IPS-20b (cell line): ENCODE results near the gene EPHB1.

Experiments used
- H3K27ac ChIP-seq: one replicate; pipeline ENCODE4 v1.5.1; 2013; ENCODE audit warnings: low read length
- H3K27me3 ChIP-seq: 2 replicates; pipeline ENCODE4 v1.6.1; 2013; ENCODE audit warnings: mild to moderate bottlenecking, low read length, inconsistent platforms; ENCODE audit not compliant: insufficient read depth
- H3K36me3 ChIP-seq: 2 replicates; pipeline ENCODE4 v1.6.1; 2013; ENCODE audit warnings: low read depth, mild to moderate bottlenecking, inconsistent platforms, low read length, moderate library complexity; ENCODE audit not compliant: insufficient read depth
- H3K4me1 ChIP-seq: 2 replicates; pipeline ENCODE4 v1.6.1; 2013; ENCODE audit warnings: mild to moderate bottlenecking, control low read depth, inconsistent platforms, low read length, moderate library complexity; ENCODE audit not compliant: insufficient read depth
- H3K4me3 ChIP-seq: 2 replicates; pipeline ENCODE4 v1.5.1; 2013; ENCODE audit warnings: mild to moderate bottlenecking, low read length, inconsistent platforms
- H3K9ac ChIP-seq: 2 replicates; pipeline ENCODE4 v1.6.1; 2013; ENCODE audit warnings: low read depth, mild to moderate bottlenecking, inconsistent platforms, low read length, moderate library complexity
- H3K9me3 ChIP-seq: 2 replicates; pipeline ENCODE4 v1.6.1; 2013; ENCODE audit warnings: mild to moderate bottlenecking, low read depth, low read length, inconsistent platforms; ENCODE audit not compliant: insufficient read depth

EPHB1 gene

GRCh38 chr3:135163701-135164100 lies 368.6 kb downstream of the EPHB1 start:
- no peak overlapping the region for H3K27ac ChIP-seq
- no peaks in the 10 kb centered on the region for H3K9me3 ChIP-seq
- peaks cover 19% of the 10 kb centered on the region for H3K4me1 ChIP-seq
- no peaks in the 10 kb centered on the region for H3K27me3 ChIP-seq
- no peak overlapping the region for H3K9ac ChIP-seq
- H3K36me3 ChIP-seq = no peaks in the 10 kb centered on the region
- no peak overlapping the region for H3K4me3 ChIP-seq

- no peaks in the 10 kb centered on the region for H3K27me3 ChIP-seq
Measured at GRCh38 chr3:135165260-135165659, 370.2 kb downstream of the EPHB1 start.

GRCh38 chr3:135166266-135166825 lies 371.3 kb downstream of the EPHB1 start:
- Histone ChIP-seq H3K27me3 (no peaks in the 10 kb centered on the region), H3K27ac (no peak overlapping the region), H3K9ac (no peak overlapping the region), H3K4me3 (no peak overlapping the region), H3K9me3 (no peaks in the 10 kb centered on the region), H3K36me3 (no peaks in the 10 kb centered on the region), H3K4me1 (peaks cover 16% of the 10 kb centered on the region; the same call in 1 of the 2 replicates)

More at GRCh38 chr3:135165260-135165659, 370.2 kb downstream of the EPHB1 start:
- H3K9me3 ChIP-seq = no peaks in the 10 kb centered on the region
- H3K27ac ChIP-seq = no peak overlapping the region
- peaks cover 17% of the 10 kb centered on the region; the same call in 1 of the 2 replicates for H3K4me1 ChIP-seq
- H3K9ac ChIP-seq = no peak overlapping the region
- H3K4me3 ChIP-seq = no peak overlapping the region
- H3K36me3 ChIP-seq = no peaks in the 10 kb centered on the region

- Histone ChIP-seq H3K36me3 (no peaks in the 10 kb centered on the region), H3K27me3 (no peaks in the 10 kb centered on the region), H3K4me1 (peaks cover 19% of the 10 kb centered on the region; the same call in 1 of the 2 replicates), H3K9me3 (no peaks in the 10 kb centered on the region), H3K27ac (no peak overlapping the region), H3K4me3 (no peak overlapping the region), H3K9ac (no peak overlapping the region)
Measured at GRCh38 chr3:135168822-135169221, 373.8 kb downstream of the EPHB1 start.

GRCh38 chr3:135169651-135170050 lies 374.6 kb downstream of the EPHB1 start:
- Histone ChIP-seq H3K27ac (no peak overlapping the region), H3K27me3 (no peaks in the 10 kb centered on the region), H3K9me3 (no peaks in the 10 kb centered on the region), H3K9ac (no peak overlapping the region), H3K36me3 (no peaks in the 10 kb centered on the region), H3K4me3 (no peak overlapping the region), H3K4me1 (peaks cover 19% of the 10 kb centered on the region; the same call in 1 of the 2 replicates)

- H3K27me3 ChIP-seq = no peaks in the 10 kb centered on the region
- no peak overlapping the region for H3K27ac ChIP-seq
- peaks cover 19% of the 10 kb centered on the region; the same call in 1 of the 2 replicates for H3K4me1 ChIP-seq
- H3K4me3 ChIP-seq = no peak overlapping the region
- H3K9me3 ChIP-seq = no peaks in the 10 kb centered on the region
- H3K9ac ChIP-seq = no peak overlapping the region
- no peaks in the 10 kb centered on the region for H3K36me3 ChIP-seq
Measured at GRCh38 chr3:135170732-135171131, 375.7 kb downstream of the EPHB1 start.

- no peak overlapping the region for H3K9ac ChIP-seq
- H3K27ac ChIP-seq = no peak overlapping the region
- H3K36me3 ChIP-seq = no peaks in the 10 kb centered on the region
- peaks cover 19% of the 10 kb centered on the region; the same call in 1 of the 2 replicates for H3K4me1 ChIP-seq
- no peak overlapping the region for H3K4me3 ChIP-seq
- H3K27me3 ChIP-seq = no peaks in the 10 kb centered on the region
- no peaks in the 10 kb centered on the region for H3K9me3 ChIP-seq
Measured at GRCh38 chr3:135172191-135172869, 377.3 kb downstream of the EPHB1 start.

GRCh38 chr3:135175728-135176277 lies 380.7 kb downstream of the EPHB1 start:
- Histone ChIP-seq H3K27ac (no peak overlapping the region), H3K36me3 (no peaks in the 10 kb centered on the region)

GRCh38 chr3:135176881-135177280 lies 381.8 kb downstream of the EPHB1 start:
- Histone ChIP-seq H3K9ac (no peak overlapping the region), H3K9me3 (no peaks in the 10 kb centered on the region), H3K4me3 (no peak overlapping the region), H3K4me1 (peaks cover under 1% of the 10 kb centered on the region; the same call in 1 of the 2 replicates), H3K27ac (no peak overlapping the region), H3K27me3 (no peaks in the 10 kb centered on the region), H3K36me3 (no peaks in the 10 kb centered on the region)

More at GRCh38 chr3:135175728-135176277, 380.7 kb downstream of the EPHB1 start:
- H3K27me3 ChIP-seq = no peaks in the 10 kb centered on the region
- no peaks in the 10 kb centered on the region for H3K9me3 ChIP-seq
- no peak overlapping the region for H3K4me3 ChIP-seq
- H3K4me1 ChIP-seq = peaks cover 11% of the 10 kb centered on the region; the same call in 1 of the 2 replicates
- H3K9ac ChIP-seq = no peak overlapping the region

GRCh38 chr3:135178566-135178965 lies 383.5 kb downstream of the EPHB1 start:
- no peak overlapping the region for H3K4me3 ChIP-seq

GRCh38 chr3:135181408-135181807 lies 386.3 kb downstream of the EPHB1 start:
- Histone ChIP-seq H3K36me3 (no peaks in the 10 kb centered on the region), H3K4me3 (no peak overlapping the region), H3K27me3 (no peaks in the 10 kb centered on the region), H3K4me1 (no peaks in the 10 kb centered on the region), H3K9me3 (no peaks in the 10 kb centered on the region), H3K27ac (no peak overlapping the region), H3K9ac (no peak overlapping the region)

More at GRCh38 chr3:135178566-135178965, 383.5 kb downstream of the EPHB1 start:
- no peak overlapping the region for H3K27ac ChIP-seq
- no peak overlapping the region for H3K9ac ChIP-seq
- H3K9me3 ChIP-seq = no peaks in the 10 kb centered on the region
- H3K4me1 ChIP-seq = no peaks in the 10 kb centered on the region
- H3K27me3 ChIP-seq = no peaks in the 10 kb centered on the region
- no peaks in the 10 kb centered on the region for H3K36me3 ChIP-seq
